ENCODE results near the gene NIF3L1. TPM values are rescaled to one million over a fixed set of nuclear protein-coding genes. Genes with fewer than 3 reads are reported as not detected.
A peak's percentile ranks its signal among the peaks of the same experiment; 100 is the strongest.

The NIF3L1 gene
- total and polyA plus RNA-seq, 8 donors, result 18.4 to 37.1 (median 31.7) TPM

GRCh38 chr2:200862532-200863000, 26.6 kb upstream of the NIF3L1 start:
- H3K36me3 ChIP-seq, result peaks cover 0 to 34% of the 10 kb centered on the region in 2 donors
- ATAC-seq, result no peak
- no peaks in the 10 kb centered on the region for H3K9me3 ChIP-seq
- intact Hi-C loops (cut with DNase I), result no loop called here
- peak overlapping the region; percentile 80 to 98 for H3K4me3 ChIP-seq
- no peaks in the 10 kb centered on the region for H3K27me3 ChIP-seq
- H3K27ac ChIP-seq, result peak overlapping the region; percentile 100
- DNase-seq, result peak in 2 of 4 donors; percentile 42 to 76
- H3K4me1 ChIP-seq, result peaks cover 29 to 73% of the 10 kb centered on the region in 2 donors
- no peak for TF ChIP-seq CTCF (IDR thresholded peaks at IDR 0.05)

- no peaks in the 10 kb centered on the region for H3K27me3 ChIP-seq
- H3K4me3 ChIP-seq, result peak overlapping the region; percentile 80 to 98
- peaks cover 32 to 60% of the 10 kb centered on the region in 2 donors for H3K4me1 ChIP-seq
- no peak for TF ChIP-seq CTCF (IDR thresholded peaks at IDR 0.05)
- no peaks in the 10 kb centered on the region for H3K9me3 ChIP-seq
- peak; percentile 3 for ATAC-seq
- peaks cover 0 to 22% of the 10 kb centered on the region in 2 donors for H3K36me3 ChIP-seq
- intact Hi-C loops (cut with DNase I), result no loop called here
- peak overlapping the region; percentile 100 for H3K27ac ChIP-seq
- peak in 1 of 4 donors; percentile 36 for DNase-seq
These were observed 25.4 kb upstream of the NIF3L1 start for GRCh38 chr2:200863782-200864175.

GRCh38 chr2:200864176-200865034, 24.8 kb upstream of the NIF3L1 start, which contains the start of gene CLK1:
Gene CLK1, minus strand, starts transcription at chr2:200864658. Its CDS starts 2,796 bp downstream, at chr2:200861862.
- peaks cover 29 to 54% of the 10 kb centered on the region in 2 donors for H3K4me1 ChIP-seq
- intact Hi-C loops (cut with DNase I), result no loop called here
- peak within 1 kb of the TSS; percentile 80 to 98 for H3K4me3 ChIP-seq
- peak within 1 kb of the TSS; percentile 100 for H3K27ac ChIP-seq
- H3K9me3 ChIP-seq, result no peaks in the 10 kb centered on the region
- TF ChIP-seq CTCF (IDR thresholded peaks at IDR 0.05), result no peak
- DNase-seq (peak; percentile 98 to 100 (median 98)), ATAC-seq (peak; percentile 88)
- H3K27me3 ChIP-seq, result no peaks in the 10 kb centered on the region
- peaks cover 0 to 15% of the 10 kb centered on the region in 2 donors for H3K36me3 ChIP-seq

GRCh38 chr2:200869014-200869413, 20.2 kb upstream of the NIF3L1 start:
- DNase-seq (no peak), ATAC-seq (no peak)
- H3K36me3 ChIP-seq, result peaks cover 0 to 11% of the 10 kb centered on the region in 2 donors
- no peaks in the 10 kb centered on the region for H3K9me3 ChIP-seq
- intact Hi-C loops (cut with DNase I), result no loop called here
- no peak overlapping the region for H3K4me3 ChIP-seq
- H3K4me1 ChIP-seq, result peaks cover 5 to 27% of the 10 kb centered on the region in 2 donors
- no peaks in the 10 kb centered on the region for H3K27me3 ChIP-seq
- no peak for TF ChIP-seq CTCF (IDR thresholded peaks at IDR 0.05)
- H3K27ac ChIP-seq, result no peak overlapping the region

GRCh38 chr2:200871151-200871550, 18.0 kb upstream of the NIF3L1 start:
- ATAC-seq (no peak), DNase-seq (no peak)
- Histone ChIP-seq H3K4me3 (no peak overlapping the region), H3K27me3 (no peaks in the 10 kb centered on the region), H3K4me1 (peaks cover 5 to 14% of the 10 kb centered on the region in 2 donors), H3K27ac (no peak overlapping the region), H3K36me3 (peaks cover 0 to 23% of the 10 kb centered on the region in 2 donors), H3K9me3 (no peaks in the 10 kb centered on the region)
- intact Hi-C loops (cut with DNase I), result no loop called here
- no peak for TF ChIP-seq CTCF (IDR thresholded peaks at IDR 0.05)
